Stimulated activated naive B cell treated with anti-CD40 and anti-IgM and Interleukin-4, amounts not matched to agents 10 μg/mL and 1 μg/mL and 100 μg/mL, for 72 hours (primary cell): ENCODE data around the gene SUMF2.
"Not testable (repeated sequence)": the region's sequence is repeated elsewhere in the genome, so short reads cannot be mapped to it uniquely, and the experiment has no call there.

Experiments used
- ATAC-seq, 2 donors: fragments of 150-1000 bp; cut with Tn5 transposase; replicated peaks; 2 replicates each; pipeline ENCODE4 v1.10.0; 2021; ENCODE audit warnings: moderate library complexity in 1 of 2
- DNase-seq: peaks from one replicate; pipeline ENCODE4 v3.0.0; 2021
- H3K27ac Mint-ChIP-seq: one replicate; pipeline ENCODE4 v1.8.0; 2022; ENCODE audit warnings: mild to moderate bottlenecking, mixed read lengths
- H3K27me3 Mint-ChIP-seq, 2 donors: one replicate each; pipeline ENCODE4 v1.8.0; 2022; ENCODE audit warnings: mixed read lengths in 2 of 2
- H3K36me3 Mint-ChIP-seq, 2 donors: one replicate each; pipeline ENCODE4 v1.8.0; 2022; ENCODE audit warnings: mixed read lengths in 2 of 2, mild to moderate bottlenecking in 1 of 2
- H3K4me1 Mint-ChIP-seq, 2 donors: one replicate each; pipeline ENCODE4 v1.8.0; 2022; ENCODE audit warnings: mixed read lengths in 2 of 2, mild to moderate bottlenecking in 1 of 2
- H3K4me3 Mint-ChIP-seq, 2 donors: one replicate each; pipeline ENCODE4 v1.8.0; 2022; ENCODE audit warnings: mild to moderate bottlenecking in 2 of 2, mixed read lengths in 2 of 2, moderate library complexity in 1 of 2
- H3K9me3 Mint-ChIP-seq, 2 donors: one replicate each; pipeline ENCODE4 v1.8.0; 2022; ENCODE audit warnings: mixed read lengths in 2 of 2, mild to moderate bottlenecking in 1 of 2

SUMF2 gene

GRCh38 chr7:56080726-56081435 lies 16.8 kb downstream of the SUMF2 start:
- not testable (repeated sequence) for ATAC-seq, H3K4me1 Mint-ChIP-seq, H3K9me3 Mint-ChIP-seq, H3K4me3 Mint-ChIP-seq, H3K27me3 Mint-ChIP-seq, DNase-seq
- H3K36me3 Mint-ChIP-seq, result peaks cover 44 to 51% of the 10 kb centered on the region in 2 donors
- peak overlapping the region; percentile 34 for H3K27ac Mint-ChIP-seq

- peaks cover 0 to 5% of the 10 kb centered on the region in 2 donors for H3K4me1 Mint-ChIP-seq
- H3K4me3 Mint-ChIP-seq, result no peak overlapping the region
- no peaks in the 10 kb centered on the region for H3K27me3 Mint-ChIP-seq
- no peak for DNase-seq
- H3K27ac Mint-ChIP-seq, result peak overlapping the region; percentile 59
- ATAC-seq, result no peak
- H3K36me3 Mint-ChIP-seq, result peaks cover 43 to 52% of the 10 kb centered on the region in 2 donors
- no peaks in the 10 kb centered on the region for H3K9me3 Mint-ChIP-seq
These were observed 17.7 kb downstream of the SUMF2 start for GRCh38 chr7:56081626-56082340.

- Mint-ChIP-seq H3K4me1 (peaks cover 0 to 5% of the 10 kb centered on the region in 2 donors), H3K36me3 (peaks cover 43 to 54% of the 10 kb centered on the region in 2 donors), H3K27ac (peak overlapping the region; percentile 33), H3K9me3 (no peaks in the 10 kb centered on the region), H3K27me3 (no peaks in the 10 kb centered on the region), H3K4me3 (no peak overlapping the region)
- ATAC-seq (peak; percentile 16 to 43), DNase-seq (no peak)
These were observed 19.2 kb downstream of the SUMF2 start for GRCh38 chr7:56083150-56083785.

DNA sequence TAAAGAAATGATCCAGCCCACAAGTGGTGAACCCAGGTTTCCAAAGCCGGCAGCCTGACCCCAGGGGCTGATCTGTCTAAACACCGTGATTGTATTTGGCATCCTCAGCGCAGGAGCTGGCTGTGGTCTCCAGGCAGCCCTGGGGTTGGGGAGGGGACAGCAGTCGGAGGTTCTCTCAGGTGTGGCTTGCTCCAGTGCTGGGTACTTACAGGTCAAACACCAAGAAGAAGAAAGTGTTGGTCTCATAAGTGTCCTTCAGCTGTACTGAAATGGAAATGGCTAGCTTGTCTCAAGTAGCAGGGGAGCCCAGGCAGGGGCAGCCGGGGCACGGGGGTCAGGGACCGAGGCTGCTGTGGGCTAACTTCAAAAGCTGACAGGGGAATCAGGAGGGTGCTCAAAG lies 22.7 kb downstream of the SUMF2 start:
- no peak overlapping the region for H3K4me3 Mint-ChIP-seq
- H3K4me1 Mint-ChIP-seq, result peaks cover 0 to 3% of the 10 kb centered on the region in 2 donors
- DNase-seq (no peak), ATAC-seq (no peak)
- no peaks in the 10 kb centered on the region for H3K27me3 Mint-ChIP-seq
- H3K27ac Mint-ChIP-seq, result no peak overlapping the region
- peaks cover 26 to 46% of the 10 kb centered on the region in 2 donors for H3K36me3 Mint-ChIP-seq
- H3K9me3 Mint-ChIP-seq, result no peaks in the 10 kb centered on the region

GRCh38 chr7:56087445-56087844 lies 23.4 kb downstream of the SUMF2 start:
- Mint-ChIP-seq H3K4me1 (peaks cover 0 to 3% of the 10 kb centered on the region in 2 donors), H3K9me3 (no peaks in the 10 kb centered on the region), H3K27me3 (no peaks in the 10 kb centered on the region), H3K27ac (no peak overlapping the region), H3K36me3 (peaks cover 19 to 43% of the 10 kb centered on the region in 2 donors), H3K4me3 (no peak overlapping the region)
- DNase-seq (no peak), ATAC-seq (no peak)

- Mint-ChIP-seq H3K4me1 (peaks cover 0 to 5% of the 10 kb centered on the region in 2 donors), H3K27me3 (no peaks in the 10 kb centered on the region), H3K27ac (peak overlapping the region; percentile 54), H3K36me3 (peaks cover 14 to 29% of the 10 kb centered on the region in 2 donors), H3K9me3 (no peaks in the 10 kb centered on the region), H3K4me3 (no peak overlapping the region)
- DNase-seq (no peak), ATAC-seq (no peak)
These were observed 27.5 kb downstream of the SUMF2 start for GRCh38 chr7:56091591-56091990.

- DNase-seq, H3K4me3 Mint-ChIP-seq, H3K9me3 Mint-ChIP-seq, ATAC-seq, H3K27ac Mint-ChIP-seq, H3K4me1 Mint-ChIP-seq, H3K27me3 Mint-ChIP-seq: not testable (repeated sequence)
- peaks cover 14 to 29% of the 10 kb centered on the region in 2 donors for H3K36me3 Mint-ChIP-seq
These were observed 28.3 kb downstream of the SUMF2 start for GRCh38 chr7:56092388-56092787.

- DNase-seq (no peak), ATAC-seq (peak in 1 of 2 donors; percentile 27)
- Mint-ChIP-seq H3K27me3 (no peaks in the 10 kb centered on the region), H3K27ac (peak within 1 kb of the TSS; percentile 54), H3K4me1 (peaks cover 0 to 5% of the 10 kb centered on the region in 2 donors), H3K36me3 (peaks cover 14 to 29% of the 10 kb centered on the region in 2 donors), H3K9me3 (no peaks in the 10 kb centered on the region), H3K4me3 (no peak within 1 kb of the TSS)
These were observed 28.9 kb downstream of the SUMF2 start, which contains the start of gene PHKG1 for GRCh38 chr7:56092789-56093531. Gene PHKG1 (minus strand): TSS chr7:56092952. CDS start chr7:56088941, 4,011 bp downstream.

DNA sequence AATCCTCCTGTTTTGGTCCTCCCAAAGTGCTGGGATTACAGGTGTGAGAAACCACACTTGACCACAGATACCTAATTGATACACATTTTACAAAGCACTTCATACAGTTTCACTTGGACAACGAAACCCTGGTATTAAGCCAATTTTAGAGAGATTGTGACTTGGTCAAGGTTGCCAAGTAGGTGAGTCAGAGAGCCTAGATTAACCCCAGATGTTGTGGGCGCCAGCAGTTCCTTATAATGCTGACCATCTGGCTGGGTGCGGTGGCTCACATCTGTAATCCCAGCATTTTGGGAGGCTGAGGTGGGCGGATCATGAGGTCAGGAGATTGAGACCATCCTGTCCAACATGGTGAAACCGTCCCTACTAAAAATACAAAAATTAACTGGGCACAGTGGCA lies 33.6 kb downstream of the SUMF2 start:
- Mint-ChIP-seq H3K36me3 (peaks cover 15 to 30% of the 10 kb centered on the region in 2 donors), H3K4me3 (no peak overlapping the region), H3K27me3 (no peaks in the 10 kb centered on the region), H3K9me3 (no peaks in the 10 kb centered on the region), H3K4me1 (peaks cover 4 to 8% of the 10 kb centered on the region in 2 donors), H3K27ac (no peak overlapping the region)
- DNase-seq (no peak), ATAC-seq (no peak)

- H3K4me1 Mint-ChIP-seq, H3K4me3 Mint-ChIP-seq: not testable (repeated sequence)
- H3K36me3 Mint-ChIP-seq, result peaks cover 15 to 32% of the 10 kb centered on the region in 2 donors
These were observed 34.3 kb downstream of the SUMF2 start for GRCh38 chr7:56098187-56099008.

GRCh38 chr7:56099653-56100052 lies 35.6 kb downstream of the SUMF2 start:
- Mint-ChIP-seq H3K9me3 (no peaks in the 10 kb centered on the region), H3K36me3 (peaks cover 17 to 35% of the 10 kb centered on the region in 2 donors), H3K27ac (no peak overlapping the region), H3K4me1 (peaks cover 6 to 8% of the 10 kb centered on the region in 2 donors), H3K27me3 (no peaks in the 10 kb centered on the region), H3K4me3 (no peak overlapping the region)
- DNase-seq, result no peak
- ATAC-seq, result no peak

More at GRCh38 chr7:56098187-56099008, 34.3 kb downstream of the SUMF2 start:
- not testable (repeated sequence) for H3K27ac Mint-ChIP-seq, H3K9me3 Mint-ChIP-seq, ATAC-seq, H3K27me3 Mint-ChIP-seq, DNase-seq

- Mint-ChIP-seq H3K36me3 (peaks cover 25 to 40% of the 10 kb centered on the region in 2 donors), H3K4me1 (peaks cover 14 to 24% of the 10 kb centered on the region in 2 donors)
- not testable (repeated sequence) for H3K27ac Mint-ChIP-seq, ATAC-seq, H3K9me3 Mint-ChIP-seq, H3K4me3 Mint-ChIP-seq, H3K27me3 Mint-ChIP-seq, DNase-seq
These were observed 40.1 kb downstream of the SUMF2 start for GRCh38 chr7:56104138-56104537.

- Mint-ChIP-seq H3K4me3 (peak overlapping the region; percentile 92 to 99), H3K27me3 (no peaks in the 10 kb centered on the region), H3K36me3 (peaks cover 22 to 30% of the 10 kb centered on the region in 2 donors), H3K4me1 (peaks cover 14 to 24% of the 10 kb centered on the region in 2 donors), H3K27ac (peak overlapping the region; percentile 99), H3K9me3 (peaks cover 7 to 9% of the 10 kb centered on the region in 2 donors)
- no peak for ATAC-seq
- no peak for DNase-seq
These were observed 41.4 kb downstream of the SUMF2 start for GRCh38 chr7:56105508-56105907.
